Kidney (tissue), 14 donors: Measurements from ENCODE around the gene SLC4A8. TPM values are rescaled to one million over a fixed set of nuclear protein-coding genes. Genes with fewer than 3 reads are reported as not detected.

ENCODE experiments used
- DNase-seq, 5 donors: peaks; one replicate each; pipeline ENCODE4 v3.0.0-alpha.2; 2013 to 2020
- FAIRE-seq: peaks from 2 replicates; lab custom pipeline; 2012; peaks lifted over from hg19 to GRCh38; lab: Jason Lieb, UNC
- H3K27ac ChIP-seq, 2 donors: one replicate each; pipeline ENCODE4 v1.7.0; 2013; ENCODE audit warnings: low read depth in 2 of 2, low read length in 2 of 2, inconsistent platforms in 1 of 2
- H3K27me3 ChIP-seq: one replicate; pipeline ENCODE4 v1.7.1; 2013; ENCODE audit warnings: low read length, inconsistent platforms; ENCODE audit not compliant: control insufficient read depth, insufficient read depth
- H3K36me3 ChIP-seq, 3 donors: one replicate each; pipeline versions ENCODE4 v1.7.0 to v1.7.1; 2013; ENCODE audit warnings: low read length in 3 of 3, control low read depth in 1 of 3, inconsistent platforms in 1 of 3; ENCODE audit not compliant: insufficient read depth in 3 of 3, control insufficient read depth in 2 of 3
- H3K4me1 ChIP-seq, 3 donors: one replicate each; pipeline versions ENCODE4 v1.7.0 to v1.7.1; 2013; ENCODE audit warnings: low read length in 3 of 3, inconsistent platforms in 1 of 3, low read depth in 1 of 3; ENCODE audit not compliant: control insufficient read depth in 2 of 3, insufficient read depth in 2 of 3
- H3K4me3 ChIP-seq, 3 donors: one replicate each; pipeline versions ENCODE4 v1.7.0 to v1.8.1; 2013; ENCODE audit warnings: low read length in 3 of 3, control low read depth in 1 of 3, inconsistent platforms in 1 of 3
- H3K9ac ChIP-seq, 3 donors: one replicate each; pipeline versions ENCODE4 v1.7.0 to v1.7.1; 2013; ENCODE audit warnings: low read length in 3 of 3, control low read depth in 1 of 3, inconsistent platforms in 1 of 3
- H3K9me3 ChIP-seq, 3 donors: one replicate each; pipeline versions ENCODE4 v1.7.0 to v1.7.1; 2013; ENCODE audit warnings: low read length in 3 of 3, control low read depth in 1 of 3, inconsistent platforms in 1 of 3; ENCODE audit not compliant: control insufficient read depth in 2 of 3, insufficient read depth in 1 of 3
- intact Hi-C: fragments of 100-400 bp; cut with DNase I; formaldehyde crosslinking; loops from one replicate; pipeline ENCODE4 v1.11.1; 2022
- polyA plus RNA-seq: library from polyadenylated mRNA; stranded (reverse); fragments of 350-450 nt; fragmentation: Illumina TruSeq; extraction: RNeasy Lipid Tissue Mini Kit (QIAGEN cat#74804); gene quantifications from one replicate; pipeline ENCODE4 v1.2.3, GENCODE V29; 2014; ENCODE audit warnings: low read depth, low replicate concordance; ENCODE audit not compliant: insufficient read depth
- total RNA-seq: library from RNA; stranded (reverse); fragmentation: NEBNext Ultra II Directional; extraction: Animal tissue kit (Norgen Biotek cat#: 25700); gene quantifications from one replicate; pipeline ENCODE4 v1.2.1, GENCODE V29; 2021
- TF ChIP-seq, protein P1 (sequence below): IDR thresholded peaks from 3 replicates; pipeline ENCODE4 v1.5.1; 2012; ENCODE audit warnings: mild to moderate bottlenecking, moderate library complexity, borderline replicate concordance; ENCODE audit not compliant: insufficient read depth; ENCODE audit errors: extremely low read depth
- donor health status: control.
- donor health status: control.
- donor health status: control.
- donor health status: control.
- donor health status: control.
- donor health status: DM: yes; HTN: yes; CAD: no.
- donor health status: Normal renal cell carcinoma (clear cell type).

Gene SLC4A8
- total and polyA plus RNA-seq, 2 donors from 2014 or later, result 2.4 to 3.4 TPM

DNA sequence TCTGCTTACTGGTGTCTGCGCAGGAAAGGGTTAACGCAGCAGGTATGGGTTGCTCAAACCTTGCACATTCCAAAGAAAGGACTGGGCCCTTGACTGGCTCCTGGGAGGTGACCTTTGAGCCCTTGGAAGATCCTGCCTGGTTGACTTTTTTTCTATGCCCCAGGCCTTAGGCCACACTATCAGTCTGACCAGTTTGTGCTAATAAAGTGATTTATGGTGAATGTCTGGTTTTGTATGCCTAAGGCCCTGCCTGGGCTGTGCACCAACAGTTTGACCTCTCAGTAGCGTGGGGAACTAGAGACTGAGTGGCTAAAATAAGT is 105.0 kb downstream of the SLC4A8 start:
- Histone ChIP-seq H3K36me3 (no peaks in the 10 kb centered on the region), H3K27me3 (no peaks in the 10 kb centered on the region), H3K9ac (no peak overlapping the region), H3K4me1 (peaks cover 0 to 8% (median 0%) of the 10 kb centered on the region in 3 donors), H3K4me3 (no peak overlapping the region), H3K27ac (no peak overlapping the region), H3K9me3 (no peaks in the 10 kb centered on the region)
- DNase-seq (no peak), FAIRE-seq (no peak)
- intact Hi-C loops, result no loop called here
- TF ChIP-seq, protein P1, sequence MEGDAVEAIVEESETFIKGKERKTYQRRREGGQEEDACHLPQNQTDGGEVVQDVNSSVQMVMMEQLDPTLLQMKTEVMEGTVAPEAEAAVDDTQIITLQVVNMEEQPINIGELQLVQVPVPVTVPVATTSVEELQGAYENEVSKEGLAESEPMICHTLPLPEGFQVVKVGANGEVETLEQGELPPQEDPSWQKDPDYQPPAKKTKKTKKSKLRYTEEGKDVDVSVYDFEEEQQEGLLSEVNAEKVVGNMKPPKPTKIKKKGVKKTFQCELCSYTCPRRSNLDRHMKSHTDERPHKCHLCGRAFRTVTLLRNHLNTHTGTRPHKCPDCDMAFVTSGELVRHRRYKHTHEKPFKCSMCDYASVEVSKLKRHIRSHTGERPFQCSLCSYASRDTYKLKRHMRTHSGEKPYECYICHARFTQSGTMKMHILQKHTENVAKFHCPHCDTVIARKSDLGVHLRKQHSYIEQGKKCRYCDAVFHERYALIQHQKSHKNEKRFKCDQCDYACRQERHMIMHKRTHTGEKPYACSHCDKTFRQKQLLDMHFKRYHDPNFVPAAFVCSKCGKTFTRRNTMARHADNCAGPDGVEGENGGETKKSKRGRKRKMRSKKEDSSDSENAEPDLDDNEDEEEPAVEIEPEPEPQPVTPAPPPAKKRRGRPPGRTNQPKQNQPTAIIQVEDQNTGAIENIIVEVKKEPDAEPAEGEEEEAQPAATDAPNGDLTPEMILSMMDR, result no peak

DNA sequence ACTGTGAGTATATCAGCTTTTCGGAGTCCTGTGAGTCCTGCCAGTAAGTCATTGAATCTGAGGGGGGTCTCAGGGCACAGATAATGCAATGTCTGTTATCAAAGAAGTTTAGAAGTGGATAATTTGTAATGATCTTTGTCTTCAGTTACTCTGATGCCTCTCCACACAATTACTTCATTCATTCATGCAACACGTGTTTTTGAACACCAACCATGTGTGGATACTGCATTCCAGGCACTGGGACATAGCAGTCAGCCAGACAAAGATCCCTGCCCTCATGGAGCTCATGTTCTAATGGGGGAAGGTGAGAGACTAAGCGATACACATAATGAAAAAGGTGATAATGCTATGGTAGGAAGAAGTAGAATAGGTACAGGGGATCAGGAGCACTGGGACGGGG is 105.6 kb downstream of the SLC4A8 start:
- Histone ChIP-seq H3K9ac (no peak overlapping the region), H3K4me1 (peaks cover 0 to 8% (median 0%) of the 10 kb centered on the region in 3 donors), H3K27me3 (no peaks in the 10 kb centered on the region), H3K36me3 (no peaks in the 10 kb centered on the region), H3K27ac (no peak overlapping the region), H3K9me3 (no peaks in the 10 kb centered on the region), H3K4me3 (no peak overlapping the region)
- TF ChIP-seq, protein P1, result no peak
- intact Hi-C loops, result loop anchor here (10.0 kb wide), 1 partner anchor 105 kb away; the partner anchor contains the start of gene SLC4A8
- DNase-seq, result no peak
- FAIRE-seq, result no peak

DNA sequence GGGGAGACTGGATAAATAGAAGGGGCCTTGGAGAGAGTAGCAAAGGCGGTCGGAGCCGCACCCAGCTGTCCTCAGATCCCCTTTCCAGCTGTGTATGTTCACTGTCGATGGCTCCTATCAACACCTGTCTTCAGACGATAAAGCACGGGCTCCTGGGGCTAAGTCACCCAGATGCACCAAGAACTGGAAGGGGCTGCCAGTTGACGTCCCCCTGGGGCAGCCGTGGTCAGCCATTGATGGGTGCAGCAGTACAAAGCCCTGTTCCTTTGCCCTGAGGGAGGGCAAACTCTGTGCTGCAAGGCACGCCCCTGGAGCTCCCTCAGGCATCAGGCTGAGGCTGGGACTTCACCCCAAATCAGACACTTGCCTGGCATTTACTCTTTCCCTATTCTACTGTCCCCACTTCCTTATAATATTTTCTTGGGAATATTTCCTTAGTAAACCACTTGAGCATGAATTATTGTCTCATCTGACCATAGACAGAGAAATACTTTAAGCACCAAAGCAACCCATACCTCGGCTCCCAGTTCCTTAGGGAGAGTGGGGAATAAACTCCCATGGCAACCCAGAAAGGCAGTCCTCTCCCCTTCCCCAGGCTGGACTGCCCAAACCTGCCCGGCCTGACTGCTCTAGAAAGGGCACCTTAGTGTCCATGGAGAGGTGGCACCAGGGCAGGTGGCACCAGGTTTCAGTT is 106.8 kb downstream of the SLC4A8 start:
- FAIRE-seq, result no peak
- TF ChIP-seq, protein P1, result no peak
- intact Hi-C loops, result loop anchor here (10.0 kb wide), 1 partner anchor 107 kb away; the partner anchor contains the start of gene SLC4A8
- H3K9me3 ChIP-seq, result no peaks in the 10 kb centered on the region
- H3K27me3 ChIP-seq, result no peaks in the 10 kb centered on the region
- H3K4me3 ChIP-seq, result no peak overlapping the region
- no peak overlapping the region for H3K27ac ChIP-seq
- no peak for DNase-seq
- H3K9ac ChIP-seq, result no peak overlapping the region
- H3K36me3 ChIP-seq, result no peaks in the 10 kb centered on the region
- peaks cover 0 to 8% (median 0%) of the 10 kb centered on the region in 3 donors for H3K4me1 ChIP-seq
